HG03439 (cell line): ENCODE measurements around the gene REG1A.

Experiments used
- ATAC-seq: cut with Tn5 transposase; IDR thresholded peaks from one replicate; pipeline ENCODE4 v1.9.1; 2021; ENCODE audit warnings: mild to moderate bottlenecking, moderate library complexity; ENCODE audit not compliant: unreplicated experiment

Gene REG1A

DNA sequence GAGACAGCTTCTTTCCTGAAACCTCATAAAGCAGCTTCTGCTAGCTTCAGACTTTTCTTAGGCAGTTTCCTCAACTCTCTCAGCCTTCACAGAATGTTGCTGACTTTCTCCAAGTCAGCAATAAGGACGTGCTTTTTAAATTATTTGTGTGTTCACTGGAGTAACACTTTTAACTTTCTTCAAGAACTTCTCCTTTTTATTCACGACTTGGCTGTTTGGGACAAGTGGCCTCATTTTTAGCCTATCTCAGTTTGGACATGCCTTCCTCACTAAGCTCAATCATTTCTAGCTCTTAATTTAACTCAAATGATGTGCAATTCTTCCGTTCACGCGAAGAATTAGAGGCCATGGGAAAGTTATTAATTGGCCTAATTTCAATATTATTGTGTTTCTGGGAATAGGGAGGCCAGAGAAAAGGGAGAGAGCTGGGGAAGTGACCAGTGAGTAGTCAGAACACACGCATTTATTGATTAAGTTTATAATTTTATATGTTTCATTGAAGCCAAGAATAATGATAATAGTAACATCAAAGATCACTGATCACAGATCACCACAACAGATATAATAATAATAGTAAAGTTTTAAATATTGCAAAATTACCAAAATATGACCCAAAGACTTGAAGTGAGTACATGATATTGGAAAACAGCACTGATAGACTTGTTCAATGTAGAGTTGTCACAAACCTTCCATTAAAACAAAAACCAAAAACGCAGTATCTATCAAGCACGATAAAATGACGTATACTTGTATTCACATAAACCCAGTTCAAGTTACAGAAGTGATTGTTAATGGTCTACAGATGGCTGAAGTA lies 4.8 kb downstream of the REG1A start:
- ATAC-seq = no peak

- ATAC-seq = no peak
Measured at GRCh38 chr2:79125721-79125985, 5.4 kb downstream of the REG1A start.

GRCh38 chr2:79128406-79128805 lies 8.1 kb downstream of the REG1A start:
- no peak for ATAC-seq

DNA sequence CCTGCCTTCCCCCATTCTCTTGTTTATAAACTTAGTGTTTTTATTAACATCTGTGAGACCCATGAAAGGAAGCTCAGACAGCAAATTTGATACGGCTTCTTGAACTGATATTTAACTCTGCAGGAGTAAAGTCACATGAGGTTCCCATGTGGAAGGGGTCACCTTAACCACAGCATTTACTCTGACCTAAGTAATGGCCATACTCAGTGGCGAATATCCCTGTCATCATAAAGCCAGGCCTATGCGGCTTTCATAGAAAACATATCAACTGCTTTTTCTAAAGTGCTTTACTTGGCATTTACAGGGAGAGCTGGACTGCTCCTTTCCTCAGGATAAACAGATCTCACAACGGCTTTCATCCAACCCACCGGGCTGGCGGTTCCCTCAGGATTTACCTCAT lies 9.0 kb downstream of the REG1A start:
- no peak for ATAC-seq

- no peak for ATAC-seq
Measured at GRCh38 chr2:79129804-79130203, 9.5 kb downstream of the REG1A start.

DNA sequence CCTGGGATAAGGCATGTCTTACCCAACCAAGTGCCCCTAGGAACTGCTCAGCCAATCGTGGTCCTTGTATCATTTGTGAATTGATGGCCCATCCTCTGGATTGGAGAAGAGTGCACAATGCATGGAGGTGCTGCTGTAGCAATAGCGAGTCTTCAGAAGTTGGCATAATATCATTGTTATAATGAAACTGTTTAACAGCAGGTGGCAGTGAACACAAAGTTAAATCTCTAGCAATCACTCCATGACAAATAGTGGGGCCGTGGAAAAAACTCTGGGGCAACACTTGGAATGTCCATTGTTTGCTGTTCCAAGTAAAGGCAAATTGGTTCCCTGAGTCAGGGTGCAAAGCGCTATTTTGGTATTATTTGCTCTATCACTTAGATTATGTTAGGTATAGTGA lies 11.4 kb downstream of the REG1A start:
- ATAC-seq = no peak

GRCh38 chr2:79138385-79138784 lies 18.1 kb downstream of the REG1A start:
- no peak for ATAC-seq

DNA sequence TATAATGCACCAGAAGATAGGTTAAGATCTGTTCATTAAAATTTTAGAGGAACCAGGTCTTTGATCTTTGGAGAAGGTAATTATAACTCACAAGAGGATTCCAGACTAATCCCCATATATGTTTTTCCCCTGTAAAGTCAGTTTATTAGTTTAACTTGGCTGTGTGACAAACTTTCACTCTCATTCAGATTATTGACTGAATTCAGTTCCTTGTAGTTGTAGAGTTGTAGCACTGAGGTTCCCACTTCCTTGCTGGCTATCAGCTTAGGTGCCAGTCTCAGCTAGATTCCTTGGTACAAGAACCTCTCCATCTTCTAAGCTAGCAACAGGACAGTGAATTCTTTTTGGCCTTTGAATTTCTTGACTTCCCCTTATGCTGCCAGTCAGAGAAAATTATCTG lies 19.1 kb downstream of the REG1A start:
- ATAC-seq = no peak

DNA sequence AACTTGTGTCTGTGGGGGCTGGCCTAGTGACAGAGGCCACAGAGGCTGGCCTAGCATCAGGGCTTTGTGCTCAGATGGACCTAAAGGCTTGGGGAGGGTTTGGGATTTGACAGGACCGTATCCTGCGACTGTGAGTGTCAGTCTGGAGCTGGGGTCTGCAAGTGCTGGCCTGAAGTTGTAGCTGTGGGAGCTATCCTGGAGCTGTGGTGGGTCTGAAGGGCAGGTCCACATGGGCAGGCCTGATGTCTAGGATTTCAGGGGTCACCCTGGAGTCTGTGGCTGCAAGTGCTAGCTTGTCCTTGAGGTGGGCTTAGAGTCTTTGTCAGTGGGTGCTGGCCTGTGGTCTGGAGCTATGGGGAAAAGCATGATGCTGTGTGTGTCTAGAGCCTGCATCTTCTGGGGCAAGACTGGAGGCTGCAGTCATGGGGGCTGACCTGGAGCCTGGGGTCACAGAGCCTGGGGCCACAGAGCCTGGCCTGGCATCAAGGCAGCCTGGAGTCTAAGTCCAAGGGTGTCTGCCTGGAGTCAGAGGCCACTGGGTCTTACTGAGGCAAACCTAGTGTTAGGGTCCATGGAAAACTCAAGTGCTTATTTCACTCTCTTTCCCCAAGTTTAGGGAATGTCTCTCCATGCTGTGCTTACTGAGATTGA lies 35.7 kb downstream of the REG1A start:
- no peak for ATAC-seq

- ATAC-seq = no peak
Measured at GRCh38 chr2:79159030-79159429, 38.7 kb downstream of the REG1A start.

DNA sequence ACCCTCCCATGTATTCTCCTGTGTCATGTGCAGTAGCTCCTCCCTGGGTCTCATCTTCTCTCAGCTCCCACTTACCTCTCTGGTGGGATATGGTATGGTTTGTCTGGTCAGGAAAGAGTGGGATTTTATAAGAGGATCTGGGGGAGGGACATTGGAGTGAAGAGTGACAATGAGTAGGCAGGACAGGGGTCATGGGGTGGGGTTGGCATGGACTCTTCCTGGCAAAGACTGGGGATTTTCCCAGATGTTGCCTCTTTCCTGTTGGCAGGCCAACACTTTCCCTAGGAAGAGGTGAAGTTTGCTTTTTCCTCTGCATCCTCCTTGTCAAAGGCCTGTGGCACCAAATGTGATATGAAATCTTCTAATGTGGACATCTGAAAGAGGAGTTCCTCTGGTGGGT lies 39.4 kb downstream of the REG1A start, which contains the start of gene REG3A:
REG3A (minus strand) TSS at position 101 of the 400 bp plus-strand sequence. CDS start 348 bp downstream, outside the sequence.
- no peak for ATAC-seq

GRCh38 chr2:79162132-79162531 lies 41.8 kb downstream of the REG1A start:
- ATAC-seq = no peak

DNA sequence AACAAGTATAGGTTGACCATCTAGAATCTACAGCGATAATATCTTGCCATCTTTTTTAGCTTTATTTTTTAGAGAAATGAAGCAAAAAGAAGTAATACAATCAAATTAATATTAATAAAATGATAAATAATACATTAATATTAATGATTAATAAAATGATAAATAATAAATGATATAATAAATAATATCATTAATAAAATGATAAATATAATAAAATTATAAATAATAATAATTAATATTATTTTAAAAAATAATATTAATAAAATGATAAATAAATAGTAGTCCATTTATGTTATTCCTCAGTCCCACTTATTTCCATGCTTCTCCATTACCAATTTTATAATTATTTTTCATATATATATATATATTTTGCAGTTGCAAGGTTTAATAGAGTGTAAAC lies 42.5 kb downstream of the REG1A start:
- no peak for ATAC-seq

DNA sequence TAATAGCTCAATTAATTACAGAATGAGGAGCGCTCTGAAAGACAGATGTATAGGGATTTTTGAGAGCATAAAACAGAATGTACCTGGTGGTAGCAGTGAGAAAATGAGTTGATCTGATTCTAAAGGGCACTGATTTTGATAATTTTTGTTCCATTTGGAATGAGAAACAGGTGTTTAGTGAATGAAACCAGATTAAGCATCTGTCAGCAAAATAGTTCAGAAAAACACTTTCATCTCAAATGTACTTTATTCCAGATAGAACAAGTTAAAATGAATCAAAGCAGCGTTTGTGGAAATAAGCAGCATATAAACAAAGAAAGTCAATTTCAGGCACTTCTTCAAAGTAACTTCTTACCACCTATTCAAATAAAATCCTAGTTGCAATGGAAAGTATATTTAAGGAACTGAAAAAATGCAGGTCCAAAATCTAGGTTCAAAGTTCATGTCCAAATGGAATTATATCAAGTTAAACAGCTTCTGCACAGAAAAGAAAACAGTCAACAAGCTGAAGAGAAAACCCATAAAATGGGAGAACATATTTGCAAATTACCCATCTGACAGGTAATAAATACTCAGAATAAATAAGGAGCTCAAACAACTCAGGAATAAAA lies 51.2 kb downstream of the REG1A start:
- ATAC-seq = no peak
